Breast epithelium (tissue), 4 donors: ENCODE measurements around the gene AAR2. TPM values are rescaled to one million over a fixed set of nuclear protein-coding genes. Genes with fewer than 3 reads are reported as not detected.

ENCODE experiments used
- DNase-seq, 2 donors: peaks; one replicate each; pipeline ENCODE4 v3.0.0-alpha.2; 2019; ENCODE audit warnings: low spot score in 2 of 2
- H3K27ac ChIP-seq, 2 donors: fragments of 200-600 bp; sonication (generic) in 1 of 2; one replicate each; pipeline ENCODE4 v1.5.1; 2016 to 2019; ENCODE audit warnings: mild to moderate bottlenecking in 1 of 2
- H3K27me3 ChIP-seq, 2 donors: fragments of 200-600 bp; sonication (generic) in 1 of 2; one replicate each; pipeline versions ENCODE4 v1.5.1 to v1.6.0; 2017 to 2019; ENCODE audit warnings: control low read depth in 1 of 2, mild to moderate bottlenecking in 1 of 2
- H3K36me3 ChIP-seq: fragments of 200-600 bp; one replicate; pipeline ENCODE4 v1.5.1; 2019
- H3K4me1 ChIP-seq, 2 donors: fragments of 200-600 bp; sonication (generic); one replicate each; pipeline ENCODE4 v1.5.1; 2016 to 2019; ENCODE audit warnings: control low read depth in 1 of 2
- H3K4me3 ChIP-seq, 3 donors: fragments of 200-600 bp; sonication (generic); 1 replicate in 2 of 3; 2 replicates in 1 of 3; pipeline ENCODE4 v1.5.1; 2016 to 2019; ENCODE audit warnings: mild to moderate bottlenecking in 3 of 3, moderate library complexity in 2 of 3
- H3K9me3 ChIP-seq, 2 donors: fragments of 200-600 bp; sonication (generic) in 1 of 2; one replicate each; pipeline ENCODE4 v1.5.1; 2016 to 2019; ENCODE audit warnings: control low read depth in 1 of 2
- CTCF ChIP-seq, 3 donors: fragments of 450-650 bp; IDR thresholded peaks; one replicate each; pipeline ENCODE4 v1.5.1; 2016 to 2017; ENCODE audit warnings: antibody characterized with exemption in 3 of 3, mild to moderate bottlenecking in 3 of 3, moderate library complexity in 3 of 3
- POLR2A ChIP-seq: fragments of 450-650 bp; IDR thresholded peaks from one replicate; pipeline ENCODE4 v1.6.1; 2016; ENCODE audit warnings: antibody characterized with exemption, mild to moderate bottlenecking, moderate library complexity
- POLR2AphosphoS5 ChIP-seq, 3 donors: sonication (generic); formaldehyde crosslinking; IDR thresholded peaks; one replicate each; pipeline ENCODE4 v1.6.1; 2017; ENCODE audit warnings: antibody characterized with exemption in 3 of 3
- intact Hi-C: fragments of 100-400 bp; cut with DNase I; formaldehyde crosslinking; loops from one replicate; pipeline ENCODE4 v1.15.1; 2023; ENCODE audit warnings: low total_unique reads
- total RNA-seq, 3 donors: library from RNA; depleted of rRNA; stranded (reverse); fragments of >200 nt; gene quantifications; one replicate each; pipeline ENCODE4 v1.1.0, GENCODE V29; 2016

The AAR2 gene
- total RNA-seq, 3 donors from 2014 or later: 32.1 to 38.5 (median 36.5) TPM

GRCh38 chr20:36206068-36206467 lies 30.2 kb upstream of the AAR2 start:
- no peaks in the 10 kb centered on the region for H3K9me3 ChIP-seq
- no peaks in the 10 kb centered on the region for H3K27me3 ChIP-seq
- no peaks in the 10 kb centered on the region for H3K4me1 ChIP-seq
- no peak for DNase-seq
- TF ChIP-seq POLR2AphosphoS5 (IDR thresholded peaks at IDR 0.05) (no peak), CTCF (IDR thresholded peaks at IDR 0.05) (no peak), POLR2A (no peak)
- no peak overlapping the region for H3K27ac ChIP-seq
- intact Hi-C loops: no loop called here
- H3K4me3 ChIP-seq: no peak overlapping the region
- peaks cover 13% of the 10 kb centered on the region for H3K36me3 ChIP-seq

- Histone ChIP-seq H3K4me1 (no peaks in the 10 kb centered on the region), H3K27me3 (no peaks in the 10 kb centered on the region), H3K4me3 (no peak overlapping the region), H3K27ac (no peak overlapping the region), H3K36me3 (peaks cover 13% of the 10 kb centered on the region), H3K9me3 (no peaks in the 10 kb centered on the region)
- intact Hi-C loops: no loop called here
- no peak for DNase-seq
- no peak for TF ChIP-seq POLR2AphosphoS5 (IDR thresholded peaks at IDR 0.05)
- no peak for TF ChIP-seq POLR2A
- TF ChIP-seq CTCF (IDR thresholded peaks at IDR 0.05): no peak
These were observed 29.6 kb upstream of the AAR2 start for GRCh38 chr20:36206641-36207040.

GRCh38 chr20:36207602-36208001 lies 28.7 kb upstream of the AAR2 start:
- intact Hi-C loops: no loop called here
- Histone ChIP-seq H3K27me3 (no peaks in the 10 kb centered on the region), H3K4me3 (no peak overlapping the region), H3K36me3 (peaks cover 13% of the 10 kb centered on the region), H3K9me3 (no peaks in the 10 kb centered on the region), H3K4me1 (no peaks in the 10 kb centered on the region), H3K27ac (no peak overlapping the region)
- TF ChIP-seq CTCF (IDR thresholded peaks at IDR 0.05) (no peak), POLR2AphosphoS5 (IDR thresholded peaks at IDR 0.05) (no peak)
- DNase-seq: no peak

- H3K36me3 ChIP-seq: peaks cover 13% of the 10 kb centered on the region
- TF ChIP-seq POLR2AphosphoS5 (IDR thresholded peaks at IDR 0.05) (no peak), CTCF (IDR thresholded peaks at IDR 0.05) (no peak), POLR2A (no peak)
- H3K4me3 ChIP-seq: no peak overlapping the region
These were observed 28.0 kb upstream of the AAR2 start for GRCh38 chr20:36208257-36208656.

GRCh38 chr20:36210436-36211021 lies 25.7 kb upstream of the AAR2 start:
- no peaks in the 10 kb centered on the region for H3K9me3 ChIP-seq
- H3K4me3 ChIP-seq: no peak overlapping the region
- no peak overlapping the region for H3K27ac ChIP-seq
- peaks cover 11% of the 10 kb centered on the region for H3K36me3 ChIP-seq
- H3K27me3 ChIP-seq: no peaks in the 10 kb centered on the region
- intact Hi-C loops: loop anchor here (5.0 kb wide), 1 partner anchor 1397 kb away; no protein-coding TSS in a partner anchor
- TF ChIP-seq CTCF (IDR thresholded peaks at IDR 0.05) (no peak), POLR2A (no peak), POLR2AphosphoS5 (IDR thresholded peaks at IDR 0.05) (no peak)
- DNase-seq: no peak
- H3K4me1 ChIP-seq: no peaks in the 10 kb centered on the region

More at GRCh38 chr20:36208257-36208656, 28.0 kb upstream of the AAR2 start:
- Histone ChIP-seq H3K9me3 (no peaks in the 10 kb centered on the region), H3K27me3 (no peaks in the 10 kb centered on the region), H3K27ac (no peak overlapping the region), H3K4me1 (no peaks in the 10 kb centered on the region)
- no peak for DNase-seq
- intact Hi-C loops: no loop called here
